HG02571 (cell line): Measurements from ENCODE around the gene XPO4.
"Not testable (repeated sequence)": the region's sequence is repeated elsewhere in the genome, so short reads cannot be mapped to it uniquely, and the experiment has no call there.

Experiments used
- ATAC-seq: cut with Tn5 transposase; IDR thresholded peaks from one replicate; pipeline ENCODE4 v1.9.1; 2021; ENCODE audit warnings: mild to moderate bottlenecking, moderate library complexity; ENCODE audit not compliant: unreplicated experiment

The XPO4 gene

DNA sequence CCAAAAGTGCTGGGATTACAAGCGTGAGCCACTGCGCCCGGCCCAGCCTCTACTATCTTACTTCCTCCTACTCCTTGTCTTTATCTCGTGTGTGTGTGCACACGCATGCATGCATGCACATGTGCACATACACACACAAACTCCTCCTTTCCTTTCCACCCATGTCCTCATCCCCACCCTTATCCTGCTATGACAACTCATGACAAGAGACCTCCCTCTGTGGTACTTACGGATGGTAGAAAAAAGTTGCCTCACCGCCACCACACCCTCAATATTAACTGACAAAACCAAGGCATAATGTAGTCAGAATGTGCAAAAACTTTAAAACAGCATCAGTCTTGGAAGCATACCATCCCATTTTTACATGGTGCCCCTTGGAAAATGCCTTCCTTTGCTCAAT lies 112.9 kb downstream of the XPO4 start:
- no peak for ATAC-seq

DNA sequence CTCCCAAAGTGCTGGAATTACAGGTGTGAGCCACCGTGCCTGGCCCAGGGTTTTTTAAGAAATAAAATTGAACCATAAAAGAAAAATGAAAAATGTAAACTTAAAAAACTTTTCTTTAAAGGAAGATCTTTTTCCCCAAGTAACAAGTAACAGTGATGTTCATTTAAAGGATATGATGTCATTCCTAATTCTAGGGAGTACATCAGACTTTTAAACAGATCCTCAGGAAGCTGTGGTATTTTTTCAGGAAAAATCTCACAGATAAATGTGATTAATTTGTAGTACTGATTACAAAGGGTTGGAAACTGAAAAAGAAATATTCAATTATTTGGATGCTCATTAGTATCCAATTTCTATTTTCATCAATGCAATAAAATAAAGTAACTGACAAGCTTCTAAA lies 114.2 kb downstream of the XPO4 start:
- no peak for ATAC-seq

DNA sequence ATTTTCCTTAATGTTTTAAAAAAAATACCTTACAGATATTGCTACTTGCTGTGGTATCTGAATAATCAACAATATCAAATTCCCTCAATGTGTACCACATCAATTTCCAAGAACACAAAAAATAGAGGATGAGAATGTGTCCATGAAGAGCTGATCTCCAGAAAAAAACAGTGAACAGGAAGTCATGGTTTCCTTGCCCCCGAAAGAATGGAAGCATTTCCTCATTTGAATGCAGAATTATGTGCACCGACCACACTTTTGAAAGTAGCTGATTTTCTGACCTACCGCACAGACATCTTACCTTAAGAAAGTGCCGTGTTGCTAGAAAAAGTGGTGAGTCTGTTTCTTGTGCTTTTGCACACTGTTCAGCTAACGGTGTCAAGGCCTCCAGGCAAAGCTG lies 115.4 kb downstream of the XPO4 start:
- ATAC-seq: no peak

DNA sequence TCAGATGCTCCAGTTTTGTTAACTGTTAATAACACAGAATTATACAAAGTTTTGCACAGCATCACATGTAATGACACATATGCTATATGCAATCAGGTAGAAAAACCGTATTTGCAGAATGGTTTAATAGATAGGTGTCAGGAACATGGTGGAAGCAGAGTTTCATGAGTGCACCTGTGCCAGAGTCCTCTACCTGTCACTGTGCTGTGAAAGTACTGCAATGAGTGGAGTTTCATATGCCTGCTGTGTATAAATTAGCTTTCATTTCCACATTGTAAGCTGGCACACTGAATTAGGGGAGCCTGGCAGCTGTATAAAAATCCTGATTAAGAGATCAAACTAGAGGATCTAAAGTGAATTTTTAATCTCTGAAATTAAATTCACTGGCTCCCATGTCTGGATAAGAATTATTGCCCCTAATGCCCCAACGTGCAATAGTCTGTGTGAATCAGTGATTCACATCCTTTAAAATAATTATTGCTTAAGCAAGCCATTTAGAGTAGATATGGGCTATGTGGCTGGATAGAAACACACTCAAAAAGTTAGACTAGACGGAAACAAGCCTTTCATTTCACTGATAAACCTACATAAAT lies 120.3 kb downstream of the XPO4 start:
- peak; percentile 97 for ATAC-seq

DNA sequence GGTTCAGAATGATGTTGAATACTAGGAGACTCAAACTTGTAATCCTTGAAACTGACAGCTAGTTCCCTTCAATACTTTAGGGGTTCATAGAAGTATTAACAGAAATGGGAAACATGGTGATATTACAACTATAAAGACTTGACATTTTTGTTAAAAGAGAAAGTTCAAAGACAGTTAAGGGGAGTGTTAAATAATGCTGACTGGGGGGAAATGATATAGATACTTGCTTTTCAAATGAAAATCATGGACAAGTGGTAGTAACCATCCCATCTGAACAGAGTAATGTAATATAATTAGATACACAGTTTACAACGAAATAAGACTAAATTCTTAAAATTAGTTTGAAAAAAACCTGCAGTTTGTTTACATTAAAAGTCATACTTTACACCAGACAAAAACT lies 122.2 kb downstream of the XPO4 start:
- ATAC-seq: no peak

DNA sequence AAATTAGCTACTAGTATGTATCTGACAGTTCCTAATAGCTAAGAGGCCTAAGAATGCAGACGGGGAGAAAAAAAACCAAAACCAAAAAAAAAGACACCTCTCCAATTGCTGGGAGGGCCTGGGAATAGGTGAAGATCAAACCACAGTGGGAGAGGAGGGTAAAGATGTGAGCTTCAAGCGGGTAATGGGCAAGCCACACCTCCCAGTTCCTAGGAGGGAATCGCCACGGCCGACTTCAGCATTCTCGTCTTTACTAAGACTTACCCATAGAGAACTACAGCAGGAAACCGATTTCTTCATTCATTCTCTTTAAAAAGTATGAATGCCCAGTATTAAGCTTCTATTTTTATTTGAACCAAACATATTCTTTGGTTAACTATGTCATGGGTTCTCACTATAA lies 123.1 kb downstream of the XPO4 start:
- no peak for ATAC-seq

DNA sequence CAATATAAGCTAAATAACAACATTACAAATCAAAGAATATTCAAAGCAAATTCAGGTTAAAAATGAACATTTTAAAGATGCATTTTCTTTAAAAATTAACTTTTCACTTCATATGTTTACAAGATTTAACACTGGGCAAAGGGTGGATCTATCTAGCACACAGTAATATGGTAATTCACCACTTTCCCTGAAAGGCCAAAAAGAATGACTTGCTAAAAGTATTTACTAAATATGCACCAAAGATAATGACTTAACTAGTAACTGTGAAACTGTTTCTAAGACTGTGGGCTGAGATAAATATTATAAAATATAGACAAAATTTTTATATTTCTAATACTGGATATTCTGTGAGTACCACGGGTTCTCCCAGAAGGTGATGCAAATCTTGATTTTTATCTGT lies 124.2 kb downstream of the XPO4 start:
- no peak for ATAC-seq

DNA sequence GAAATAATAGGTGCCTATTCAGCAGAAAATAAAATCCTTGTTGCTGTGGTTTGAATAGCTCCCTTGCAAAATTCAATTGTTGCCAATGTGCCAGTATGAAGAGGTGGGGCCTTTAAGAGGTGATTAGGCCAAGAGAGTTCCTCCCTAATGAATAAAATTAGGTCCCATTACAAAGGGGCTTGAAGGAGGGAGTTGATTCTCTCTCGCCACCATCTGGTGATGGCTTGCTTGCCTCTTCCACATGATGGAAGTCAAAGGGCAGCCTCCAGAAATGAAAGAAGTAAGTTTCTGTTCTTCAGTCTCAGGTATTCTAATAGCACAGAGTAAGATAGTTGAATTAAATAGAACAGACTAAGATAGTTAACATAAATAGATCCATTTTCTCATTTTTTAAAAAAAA lies 125.8 kb downstream of the XPO4 start:
- ATAC-seq: no peak

DNA sequence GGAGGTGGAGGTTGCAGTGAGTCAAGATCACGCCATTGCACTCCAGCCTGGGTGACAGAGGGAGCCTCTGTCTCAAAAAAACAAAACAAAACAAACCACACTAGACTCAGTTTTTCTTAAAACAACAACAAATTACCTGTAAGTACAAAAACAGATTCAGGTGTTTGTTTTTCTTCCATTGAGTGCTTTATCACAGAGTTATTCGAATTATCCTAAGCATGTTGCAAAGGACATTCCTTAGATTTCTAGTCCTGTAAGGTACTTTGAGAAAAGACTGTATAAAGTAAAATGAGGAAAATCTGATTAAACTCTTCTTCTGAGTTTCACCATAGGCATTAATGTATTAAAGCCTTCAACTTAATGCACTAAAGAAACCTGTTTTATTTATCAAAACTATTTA lies 126.6 kb downstream of the XPO4 start:
- ATAC-seq: no peak

DNA sequence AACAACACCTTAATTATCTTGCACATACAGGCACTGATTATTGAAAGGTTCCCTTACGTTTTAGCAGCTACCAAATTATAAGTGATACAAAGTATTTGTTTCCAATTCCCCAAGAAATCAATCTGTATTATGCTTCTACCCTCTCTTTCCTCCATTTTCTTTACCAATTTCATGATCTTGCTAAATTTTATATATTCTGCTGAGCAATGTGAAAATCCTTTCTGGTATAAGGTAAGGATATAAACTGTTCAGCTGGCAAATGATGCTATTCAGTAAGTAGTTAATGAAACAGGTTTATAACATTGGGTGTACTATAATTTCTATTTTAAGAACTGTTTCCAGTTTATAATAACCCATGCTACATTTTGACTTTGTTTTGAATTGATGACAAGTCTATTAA lies 127.8 kb downstream of the XPO4 start:
- no peak for ATAC-seq

DNA sequence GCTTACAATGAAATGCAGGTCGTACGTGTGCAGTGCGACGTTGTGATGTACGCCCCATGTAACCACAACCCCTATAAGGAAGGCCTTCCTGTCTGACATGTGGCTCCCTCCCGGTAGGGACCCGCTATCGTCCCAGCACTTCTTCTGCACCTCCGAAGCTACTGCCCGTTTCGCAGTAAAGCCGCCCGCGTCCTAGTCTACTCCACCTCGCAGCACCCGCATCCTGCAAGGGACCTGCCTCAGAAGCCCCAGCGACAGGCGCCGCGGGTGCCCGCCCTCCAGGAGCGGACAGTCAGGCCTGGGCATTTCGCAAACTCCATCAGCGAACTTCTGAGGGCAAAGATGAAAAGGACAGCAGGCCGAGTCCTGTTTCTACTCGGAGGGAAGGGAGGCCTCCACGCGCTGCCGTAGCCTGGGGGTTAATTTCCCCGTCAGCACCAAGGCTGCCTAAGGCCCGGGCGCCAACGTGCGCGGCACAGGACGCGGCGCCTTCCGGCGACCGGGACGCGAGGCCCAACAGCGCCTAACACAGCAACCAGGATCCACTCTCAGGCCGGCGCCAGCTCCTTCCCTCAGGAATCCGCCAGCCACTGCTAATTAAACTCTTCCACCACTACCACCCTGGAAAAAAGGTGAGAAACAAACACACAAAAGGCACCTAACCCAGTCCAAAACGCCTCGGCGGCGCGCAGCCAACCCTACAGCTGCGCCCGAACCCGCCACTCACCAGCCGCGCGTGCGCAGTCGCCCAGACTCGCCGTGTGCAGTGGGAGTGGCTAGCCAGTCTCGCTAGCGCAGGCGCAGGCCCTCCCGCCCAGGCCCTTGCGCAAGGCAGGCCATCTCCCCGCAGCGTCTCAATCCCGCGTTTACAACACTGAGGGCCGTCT lies 129.1 kb downstream of the XPO4 start, which contains the start of gene EEF1AKMT1:
Gene EEF1AKMT1, minus strand, starts transcription at position 768 of the 887 bp plus-strand sequence. CDS start 16,363 bp downstream, outside the sequence.
- peak; percentile 87 for ATAC-seq

DNA sequence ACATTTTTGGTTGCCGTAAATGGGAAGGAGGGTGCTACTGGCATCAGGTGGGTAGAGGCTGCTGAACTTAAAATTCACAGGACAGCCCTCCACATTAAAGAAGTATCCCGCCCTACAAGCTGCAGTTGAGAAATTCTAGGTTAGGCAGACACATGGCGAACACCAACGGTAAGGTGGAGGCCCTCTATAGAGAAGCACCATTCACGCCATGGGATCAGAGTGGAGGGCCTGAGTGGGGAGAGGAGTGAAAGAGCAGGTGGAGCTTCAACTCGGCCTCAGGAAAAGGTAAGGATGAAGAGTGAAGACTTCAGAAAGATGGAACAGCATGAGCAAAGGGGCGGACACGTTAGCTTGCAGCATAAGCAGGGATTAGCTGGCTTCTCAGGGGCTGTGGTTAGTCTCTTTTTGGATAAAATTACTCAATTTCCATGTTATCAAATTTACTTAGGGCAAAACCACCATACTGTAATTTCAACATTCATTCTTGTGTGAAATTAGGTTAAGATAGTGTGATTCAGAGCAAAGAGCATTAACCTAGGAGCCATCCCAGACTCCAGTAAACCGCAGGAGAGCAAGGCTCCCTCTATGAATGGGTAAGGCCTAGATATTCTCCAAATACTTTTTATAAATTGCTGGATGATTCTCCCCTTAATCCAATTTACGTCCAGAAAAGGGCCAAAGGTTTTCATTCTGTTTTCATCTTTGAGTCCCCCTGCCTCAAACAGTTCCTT lies 130.0 kb downstream of the XPO4 start:
- ATAC-seq: no peak

DNA sequence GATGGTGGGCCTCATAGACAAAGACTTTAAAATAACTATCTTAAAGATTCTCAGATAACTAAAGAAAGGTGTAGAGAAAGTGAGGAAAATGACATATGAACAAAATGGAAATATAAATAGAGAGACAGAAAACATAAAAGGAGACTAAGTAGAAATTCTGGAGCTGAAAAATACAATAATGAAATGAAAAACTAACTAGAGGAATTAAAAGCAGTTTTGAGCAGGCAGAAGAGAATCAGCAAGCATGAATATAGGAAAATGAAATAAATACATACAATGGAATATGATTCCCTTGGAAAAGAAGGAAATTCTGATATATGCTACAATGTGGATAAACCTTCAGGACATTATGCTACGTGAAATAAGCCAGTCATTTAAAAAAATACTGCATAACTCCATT lies 132.7 kb downstream of the XPO4 start:
- ATAC-seq: no peak

DNA sequence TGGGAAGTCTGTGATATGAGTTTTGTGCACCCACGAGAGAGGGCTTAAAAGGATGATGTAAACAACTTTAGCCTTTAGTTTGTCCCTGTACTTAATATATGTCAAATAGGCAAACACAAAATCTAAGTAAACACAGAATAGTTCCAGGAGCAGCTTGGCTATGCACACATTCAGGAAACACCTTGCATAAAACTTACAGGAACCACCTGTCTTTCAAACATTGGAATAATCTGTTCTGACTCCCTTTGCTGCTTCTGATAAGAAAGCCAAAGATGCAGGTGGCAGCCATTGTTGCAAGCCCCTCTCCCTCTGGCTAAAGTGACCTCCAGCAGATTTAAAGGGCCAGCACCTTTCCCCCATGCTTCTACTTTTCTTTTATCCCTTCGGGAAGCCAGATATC lies 133.5 kb downstream of the XPO4 start:
- ATAC-seq: no peak

DNA sequence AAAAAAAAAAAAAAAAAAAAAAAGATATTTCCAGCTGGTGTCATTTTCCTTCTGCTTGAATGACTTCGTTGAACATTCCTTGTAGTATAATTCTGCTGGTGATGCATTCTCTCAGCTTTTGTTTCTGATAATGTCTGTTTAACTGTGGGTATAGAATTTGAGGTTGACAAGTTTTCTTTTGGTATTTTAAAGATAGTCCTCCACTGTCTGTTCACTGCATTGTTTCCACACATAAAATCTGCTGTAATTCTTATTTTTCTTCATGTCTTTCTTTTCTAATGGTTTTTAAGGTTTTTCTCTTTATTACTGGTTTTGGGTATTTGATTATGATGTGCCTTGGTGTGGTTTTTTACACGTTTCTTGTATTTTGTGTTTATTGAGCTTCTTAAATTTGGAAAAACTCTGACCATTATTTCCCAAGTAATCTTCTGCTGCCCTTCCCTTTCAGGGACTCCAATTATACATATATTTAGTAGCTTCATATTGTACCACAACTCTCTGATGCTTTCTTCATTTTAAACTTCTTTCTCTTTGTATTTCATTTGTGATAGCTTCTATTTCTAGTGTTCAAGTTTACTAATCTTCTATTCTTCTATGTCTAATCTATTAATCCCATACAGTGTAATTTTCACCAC lies 135.1 kb downstream of the XPO4 start:
- no peak for ATAC-seq

DNA sequence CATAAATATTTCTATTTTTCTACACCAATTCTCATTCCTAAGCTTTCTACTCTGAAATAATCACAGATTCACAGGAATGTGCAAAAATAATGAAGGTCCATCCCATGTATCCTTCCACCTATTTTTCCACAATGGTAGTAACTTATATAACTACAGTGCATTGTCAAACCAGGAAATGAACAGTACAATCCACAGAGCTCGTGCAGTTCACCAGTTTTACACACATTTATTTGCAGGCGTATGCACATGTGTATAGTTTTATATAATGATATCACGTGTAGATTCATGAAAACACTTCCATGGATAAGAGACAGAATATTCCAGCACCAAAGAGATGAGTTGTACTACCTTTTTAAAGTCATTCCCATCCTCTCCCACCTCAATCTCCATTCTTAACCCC lies 141.7 kb downstream of the XPO4 start:
- no peak for ATAC-seq

DNA sequence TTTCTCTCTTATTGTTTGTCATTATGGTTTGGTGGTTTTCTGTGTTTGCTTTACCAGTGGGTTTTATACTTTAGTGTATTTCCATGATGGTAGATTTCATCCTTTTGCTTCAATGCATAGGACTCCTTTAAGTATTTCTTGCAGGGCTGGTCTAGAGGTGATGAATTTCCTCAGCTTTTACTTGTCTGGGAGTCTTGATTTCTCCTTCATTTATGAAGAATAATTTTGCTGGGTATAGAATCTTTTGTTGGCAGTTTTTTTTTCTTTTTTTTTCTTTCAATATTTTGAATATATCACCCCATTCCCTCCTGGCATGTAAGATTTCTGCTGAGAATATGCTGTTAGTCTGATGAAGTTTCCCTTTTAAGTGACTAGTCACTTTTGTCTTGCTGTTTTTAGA lies 148.5 kb downstream of the XPO4 start:
- no peak for ATAC-seq

DNA sequence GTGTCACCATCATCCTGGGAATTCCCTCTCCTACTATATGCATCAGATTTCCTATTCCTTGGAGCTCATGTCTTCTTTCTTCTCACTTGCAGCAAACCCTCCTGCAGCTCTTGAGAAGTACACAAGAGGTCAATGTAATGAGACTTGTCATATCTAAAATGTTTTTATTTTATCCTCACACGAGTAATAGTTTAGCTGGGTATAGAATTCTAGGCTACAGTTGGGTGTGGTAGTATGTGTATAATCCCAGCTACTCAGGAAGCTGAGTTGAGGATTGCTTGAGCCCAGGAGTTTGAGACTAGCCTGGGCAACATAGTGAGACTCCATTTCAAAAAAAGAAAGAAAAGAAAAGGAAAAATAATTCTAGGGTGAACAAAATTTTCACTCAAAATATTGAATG lies 153.2 kb downstream of the XPO4 start:
- no peak for ATAC-seq

DNA sequence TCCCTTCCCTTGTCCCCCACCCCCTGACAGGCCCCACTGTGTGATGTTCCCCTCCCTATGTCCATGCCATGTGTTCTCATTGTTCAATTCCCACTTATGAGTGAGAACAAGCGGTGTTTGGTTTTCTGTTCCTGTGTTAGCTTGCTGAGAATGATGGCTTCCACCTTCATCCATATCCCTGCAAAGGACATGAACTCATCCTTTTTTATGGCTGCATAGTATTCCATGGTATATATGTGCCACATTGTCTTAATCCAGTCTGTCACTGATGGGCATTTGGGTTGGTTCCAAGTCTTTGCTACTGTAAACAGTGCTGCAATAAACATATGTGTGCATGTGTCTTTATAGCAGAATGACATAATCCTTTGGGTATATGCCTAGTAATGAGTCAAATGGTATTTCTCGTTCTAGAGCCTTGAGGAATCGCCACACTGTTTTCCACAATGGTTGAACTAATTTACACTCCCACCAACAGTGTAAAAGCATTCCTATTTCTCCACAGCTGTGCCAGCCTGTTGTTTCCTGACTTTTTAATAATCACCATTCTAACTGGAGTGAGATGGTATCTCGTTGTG lies 158.6 kb downstream of the XPO4 start:
- not testable (repeated sequence) for ATAC-seq

DNA sequence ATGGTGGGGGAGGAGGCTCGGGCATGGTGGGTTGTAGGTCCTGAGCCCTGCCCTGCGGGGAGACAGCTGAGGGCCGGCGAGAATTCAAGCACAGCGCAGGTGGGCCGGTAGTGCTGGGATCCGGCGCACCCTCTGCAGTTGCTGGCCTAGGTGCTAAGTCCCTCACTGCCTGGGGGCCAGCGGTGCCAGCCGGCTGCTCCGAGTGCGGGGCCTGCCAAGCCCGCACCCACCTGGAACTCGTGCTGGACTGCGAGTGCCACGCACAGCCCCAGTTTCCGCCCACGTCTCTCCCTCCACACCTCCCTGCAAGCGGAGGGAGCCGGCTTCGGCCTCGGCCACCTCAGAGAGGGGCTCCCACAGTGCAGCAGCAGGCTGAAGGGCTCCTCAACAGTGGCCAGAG lies 162.5 kb downstream of the XPO4 start:
- ATAC-seq: no peak

DNA sequence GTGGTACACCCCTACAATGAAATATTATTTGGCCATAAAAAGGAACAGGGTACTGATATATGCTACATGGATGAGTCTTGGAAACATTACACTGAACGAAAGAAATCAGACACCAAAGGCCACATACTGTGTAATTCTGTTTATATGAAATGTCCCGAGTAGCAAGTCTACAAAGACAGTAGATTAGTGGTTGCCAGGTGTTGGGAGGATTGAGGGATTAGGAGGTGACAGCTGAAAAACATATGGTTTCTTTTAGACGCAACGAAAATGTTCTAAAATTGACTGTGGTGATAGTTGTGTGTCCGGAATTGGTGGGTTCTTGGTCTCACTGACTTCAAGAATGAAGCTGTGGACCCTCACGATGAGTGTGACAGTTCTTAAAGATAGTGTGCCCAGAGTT lies 163.9 kb downstream of the XPO4 start:
- no peak for ATAC-seq
